ENCODE measurements around the gene MCF2L2.
"Not testable (repeated sequence)": the region's sequence is repeated elsewhere in the genome, so short reads cannot be mapped to it uniquely, and the experiment has no call there.

The MCF2L2 gene

GRCh38 chr3:183435661-183436060 is 7.2 kb upstream of the MCF2L2 start:
- no peak for FAIRE-seq
- TF ChIP-seq POLR2A (IDR thresholded peaks at IDR 0.05; ENCODE audit: low read depth, low read length) = no peak
- DNase-seq (ENCODE audit: insufficient read length, low spot score) = no peak

GRCh38 chr3:183434992-183435391 is 6.6 kb upstream of the MCF2L2 start:
- TF ChIP-seq POLR2A (IDR thresholded peaks at IDR 0.05; ENCODE audit: low read depth, low read length) = no peak
- FAIRE-seq (no peak), DNase-seq (ENCODE audit: insufficient read length, low spot score) (no peak)

GRCh38 chr3:183434503-183434902 is 6.1 kb upstream of the MCF2L2 start:
- DNase-seq (ENCODE audit: insufficient read length, low spot score) (no peak), FAIRE-seq (no peak)
- TF ChIP-seq POLR2A (IDR thresholded peaks at IDR 0.05; ENCODE audit: low read depth, low read length) = no peak

GRCh38 chr3:183430325-183430957 is 2.0 kb upstream of the MCF2L2 start:
- TF ChIP-seq POLR2A (IDR thresholded peaks at IDR 0.05; ENCODE audit: low read depth, low read length) = no peak
- DNase-seq (ENCODE audit: insufficient read length, low spot score) = no peak
- no peak for FAIRE-seq

GRCh38 chr3:183427876-183428446 is 458 bp downstream of the MCF2L2 start:
- TF ChIP-seq POLR2A (IDR thresholded peaks at IDR 0.05; ENCODE audit: low read depth, low read length) = no peak
- FAIRE-seq (no peak), DNase-seq (ENCODE audit: insufficient read length, low spot score) (no peak)

GRCh38 chr3:183427196-183427875 is 1.1 kb downstream of the MCF2L2 start:
- TF ChIP-seq POLR2A (IDR thresholded peaks at IDR 0.05; ENCODE audit: low read depth, low read length) = no peak
- FAIRE-seq (no peak), DNase-seq (ENCODE audit: insufficient read length, low spot score) (no peak)

- FAIRE-seq = not testable (repeated sequence)
Measured at GRCh38 chr3:183418807-183419206, 9.6 kb downstream of the MCF2L2 start.

GRCh38 chr3:183411216-183411922 is 17.1 kb downstream of the MCF2L2 start:
- no peak for TF ChIP-seq POLR2A (IDR thresholded peaks at IDR 0.05; ENCODE audit: low read depth, low read length)
- DNase-seq (ENCODE audit: insufficient read length, low spot score) (no peak), FAIRE-seq (no peak)

More at GRCh38 chr3:183418807-183419206, 9.6 kb downstream of the MCF2L2 start:
- not testable (repeated sequence) for DNase-seq (ENCODE audit: insufficient read length, low spot score)

- no peak for FAIRE-seq
Measured at GRCh38 chr3:183410759-183411158, 17.7 kb downstream of the MCF2L2 start.

GRCh38 chr3:183410280-183410679 is 18.1 kb downstream of the MCF2L2 start:
- FAIRE-seq (peak; percentile 99), DNase-seq (ENCODE audit: insufficient read length, low spot score) (peak; percentile 51)

More at GRCh38 chr3:183410759-183411158, 17.7 kb downstream of the MCF2L2 start:
- no peak for TF ChIP-seq POLR2A (IDR thresholded peaks at IDR 0.05; ENCODE audit: low read depth, low read length)
- DNase-seq (ENCODE audit: insufficient read length, low spot score) = no peak

GRCh38 chr3:183409219-183409618 is 19.2 kb downstream of the MCF2L2 start:
- TF ChIP-seq POLR2A (IDR thresholded peaks at IDR 0.05; ENCODE audit: low read depth, low read length) = no peak
- DNase-seq (ENCODE audit: insufficient read length, low spot score) (no peak), FAIRE-seq (no peak)

More at GRCh38 chr3:183410280-183410679, 18.1 kb downstream of the MCF2L2 start:
- TF ChIP-seq POLR2A (IDR thresholded peaks at IDR 0.05; ENCODE audit: low read depth, low read length) = no peak

- no peak for DNase-seq (ENCODE audit: insufficient read length, low spot score)
- TF ChIP-seq POLR2A (IDR thresholded peaks at IDR 0.05; ENCODE audit: low read depth, low read length) = no peak
- FAIRE-seq = peak; percentile 41
Measured at GRCh38 chr3:183401678-183402077, 26.7 kb downstream of the MCF2L2 start.

- DNase-seq (ENCODE audit: insufficient read length, low spot score) = no peak
Measured at GRCh38 chr3:183400352-183400751, 28.1 kb downstream of the MCF2L2 start.

More at GRCh38 chr3:183400352-183400751, 28.1 kb downstream of the MCF2L2 start:
- FAIRE-seq = no peak
- no peak for TF ChIP-seq POLR2A (IDR thresholded peaks at IDR 0.05; ENCODE audit: low read depth, low read length)
